HG02588 (cell line): ENCODE measurements around the gene OR2V1.
"Not testable (repeated sequence)": the region's sequence is repeated elsewhere in the genome, so short reads cannot be mapped to it uniquely, and the experiment has no call there.

ENCODE experiments used
- ATAC-seq: cut with Tn5 transposase; IDR thresholded peaks from one replicate; pipeline ENCODE4 v1.9.1; 2021; ENCODE audit warnings: mild to moderate bottlenecking, moderate library complexity; ENCODE audit not compliant: unreplicated experiment

OR2V1 gene

GRCh38 chr5:181160755-181161533, 30.0 kb upstream of the OR2V1 start:
- ATAC-seq = not testable (repeated sequence)

DNA sequence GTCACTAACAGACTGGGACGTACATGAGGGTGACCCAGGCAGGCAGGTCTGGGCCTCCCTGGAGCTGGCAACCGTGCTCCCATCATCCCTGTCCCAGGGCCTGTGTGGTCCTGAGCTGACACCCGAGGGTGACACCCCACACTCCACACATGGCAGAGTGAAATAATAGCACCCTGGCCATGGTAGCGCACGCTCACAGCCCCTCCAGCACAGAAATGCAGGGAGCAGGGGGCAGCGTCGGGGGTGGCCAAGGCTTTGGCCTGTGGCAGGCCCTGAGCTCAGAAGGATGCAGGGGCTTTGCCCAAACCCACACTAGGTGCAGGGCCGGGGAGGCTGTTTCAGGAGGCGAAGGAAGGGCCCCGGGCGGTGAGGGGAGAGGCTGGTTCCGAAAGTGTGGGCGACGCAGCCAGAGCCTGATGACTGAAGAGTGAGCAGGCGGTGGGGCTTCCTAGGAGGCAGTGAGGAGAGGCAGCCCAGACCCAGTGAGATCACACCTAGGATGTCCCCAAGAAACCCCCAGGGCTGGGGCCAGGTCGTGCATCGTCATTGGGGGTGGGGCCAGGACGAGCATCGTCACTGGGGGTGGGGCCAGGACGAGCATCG, 29.3 kb upstream of the OR2V1 start:
- peak; percentile 62 for ATAC-seq

- ATAC-seq = peak; percentile 65
Measured at GRCh38 chr5:181159286-181160151, 28.6 kb upstream of the OR2V1 start.

- ATAC-seq = no peak
Measured at GRCh38 chr5:181158869-181159268, 27.9 kb upstream of the OR2V1 start.

- ATAC-seq = no peak
Measured at GRCh38 chr5:181156758-181157157, 25.8 kb upstream of the OR2V1 start.

DNA sequence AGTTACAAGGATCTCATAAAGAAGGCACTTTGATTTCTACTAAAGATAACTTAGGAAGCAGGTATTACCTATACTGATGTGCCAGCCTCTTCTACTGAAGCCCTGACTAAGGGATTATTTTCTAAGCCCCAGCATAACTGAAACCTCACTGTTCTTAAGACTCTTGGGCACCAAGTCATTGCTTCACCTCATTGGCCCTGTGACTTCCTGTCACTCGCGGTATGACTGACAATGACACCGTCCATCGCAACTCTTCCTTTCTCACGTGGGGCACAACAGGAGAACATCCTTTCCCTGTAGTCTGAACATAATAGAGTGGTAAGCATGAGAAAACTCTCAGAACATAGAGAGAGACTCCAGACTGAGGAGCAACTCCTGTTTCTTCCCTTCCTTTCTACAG, 22.8 kb upstream of the OR2V1 start:
- no peak for ATAC-seq

- no peak for ATAC-seq
Measured at GRCh38 chr5:181152406-181152805, 21.4 kb upstream of the OR2V1 start.

GRCh38 chr5:181151146-181151545, 20.2 kb upstream of the OR2V1 start:
- ATAC-seq = no peak

GRCh38 chr5:181149806-181150733, 19.1 kb upstream of the OR2V1 start:
- ATAC-seq = no peak

- no peak for ATAC-seq
Measured at GRCh38 chr5:181149355-181149754, 18.4 kb upstream of the OR2V1 start.

- ATAC-seq = not testable (repeated sequence)
Measured at GRCh38 chr5:181146927-181147636, 16.1 kb upstream of the OR2V1 start, which contains the start of gene OR2V2. Gene OR2V2, plus strand, starts transcription at chr5:181147586. Its CDS starts 7,357 bp downstream, at chr5:181154943.

- ATAC-seq = no peak
Measured at GRCh38 chr5:181145133-181145532, 14.2 kb upstream of the OR2V1 start.

DNA sequence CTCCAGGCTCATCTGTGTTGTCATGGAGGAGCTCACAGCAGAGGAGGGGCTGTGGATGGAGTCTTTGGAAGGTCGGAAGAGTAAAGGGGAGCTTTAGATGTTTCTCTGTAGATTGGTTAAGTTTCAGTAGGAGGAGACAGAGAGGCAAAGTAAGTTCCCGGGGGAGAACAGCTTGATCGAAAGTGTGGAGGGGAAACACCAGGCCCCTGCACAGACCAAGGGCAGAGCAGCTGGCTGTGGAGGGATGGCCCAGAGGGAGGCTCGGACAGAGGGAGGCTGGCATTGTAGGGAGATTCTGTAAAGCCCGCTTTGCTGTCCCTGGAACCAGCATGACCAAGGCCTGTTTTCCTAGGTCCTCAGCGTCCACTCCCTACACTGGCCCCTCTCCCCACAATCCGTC, 11.1 kb upstream of the OR2V1 start:
- ATAC-seq = no peak

- ATAC-seq = no peak
Measured at GRCh38 chr5:181140766-181141165, 9.8 kb upstream of the OR2V1 start.

DNA sequence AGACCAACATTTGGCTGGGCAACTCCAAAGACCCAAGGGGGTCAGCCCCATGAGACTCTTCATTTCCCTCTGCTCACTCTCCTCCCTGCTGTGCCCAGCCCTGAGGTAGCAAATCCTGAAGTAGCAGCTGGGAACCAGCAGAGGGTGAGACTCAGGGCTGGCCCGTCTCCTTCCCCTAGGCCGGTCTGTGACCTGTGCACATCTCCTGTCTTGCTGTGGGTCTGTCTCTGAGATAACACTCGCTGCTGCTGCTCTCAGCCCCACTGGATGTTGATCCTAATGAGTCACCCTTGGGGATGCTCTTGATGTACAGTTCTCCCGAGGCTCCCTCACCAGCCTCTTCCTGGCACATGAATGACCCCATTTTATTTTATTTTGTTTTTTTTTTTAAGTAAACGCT, 7.3 kb upstream of the OR2V1 start:
- ATAC-seq = no peak

DNA sequence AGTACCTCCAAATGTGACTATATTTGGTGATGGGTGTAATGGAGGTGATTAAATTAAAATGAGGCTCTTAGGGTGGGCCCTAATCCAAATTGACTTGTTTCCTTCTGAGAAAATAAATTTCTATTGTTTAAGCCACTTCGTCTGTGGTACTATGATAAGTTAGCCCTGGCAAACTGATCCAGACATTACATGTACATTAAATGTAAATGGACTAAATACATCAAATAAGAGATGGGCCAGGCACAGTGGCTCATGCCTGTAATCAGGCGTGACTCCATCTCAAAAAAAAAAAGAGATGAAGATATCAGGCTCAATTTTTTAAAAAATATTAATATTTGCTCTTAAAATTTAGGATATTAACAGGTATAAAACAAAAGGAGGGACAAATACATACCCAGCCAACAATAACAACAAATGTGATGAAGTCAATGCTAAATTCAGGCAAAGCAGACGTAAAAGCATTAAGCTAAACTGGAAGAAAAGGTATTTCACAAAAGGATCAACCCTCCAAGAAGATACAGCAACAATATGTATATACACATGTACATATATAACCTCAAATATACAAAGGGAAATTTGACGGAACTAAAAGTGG, 5.5 kb upstream of the OR2V1 start:
- ATAC-seq = no peak

DNA sequence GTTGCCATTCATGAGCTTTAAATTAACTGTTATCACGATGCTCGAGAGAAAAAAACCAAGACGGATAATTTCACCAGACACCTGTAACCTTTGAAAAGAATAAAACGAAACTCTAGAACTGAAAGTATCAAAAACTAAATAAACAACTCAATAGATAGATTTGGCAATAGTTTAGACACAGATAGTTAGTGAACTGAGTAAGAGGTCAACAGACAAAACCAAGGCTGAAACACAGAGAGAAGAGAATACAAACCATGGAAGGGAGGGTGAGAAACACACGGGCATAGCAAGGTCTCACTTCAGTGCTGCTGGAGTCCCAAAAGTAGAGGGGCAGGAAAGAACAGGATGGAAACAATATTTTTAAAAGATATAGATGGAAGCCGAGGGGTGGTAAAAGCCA, 3.3 kb upstream of the OR2V1 start:
- ATAC-seq = no peak

DNA sequence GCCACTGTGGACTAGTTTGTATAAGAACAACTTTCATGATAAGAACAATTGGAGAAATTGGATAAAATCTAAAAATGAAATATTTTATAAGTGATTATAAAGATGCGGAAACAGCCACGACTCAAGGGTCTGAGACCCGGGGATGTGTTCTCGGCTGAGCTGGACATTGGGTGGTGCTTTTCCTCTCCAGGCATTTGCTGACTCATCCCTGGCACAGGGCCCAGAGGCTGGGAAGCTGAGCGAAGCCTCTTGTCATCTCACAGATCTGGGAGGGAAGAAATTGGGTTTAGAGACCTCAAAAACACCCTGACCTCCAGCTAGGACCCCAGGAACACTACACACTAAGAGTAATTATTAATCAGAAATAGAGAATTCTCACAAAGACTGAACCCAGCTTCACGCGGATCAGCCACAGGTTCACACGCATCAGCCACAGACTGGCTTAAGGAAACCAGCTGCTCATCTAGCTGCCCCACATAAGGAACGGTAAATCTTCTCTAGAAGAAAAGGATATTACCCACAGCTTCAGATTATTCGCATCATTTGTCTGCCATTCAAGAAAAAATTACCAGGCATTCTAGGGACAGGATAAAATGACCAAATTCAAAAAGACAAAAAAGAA, 2.8 kb upstream of the OR2V1 start:
- ATAC-seq = no peak

- no peak for ATAC-seq
Measured at GRCh38 chr5:181133083-181133482, 2.1 kb upstream of the OR2V1 start.
